ENCODE measurements around the gene FDXACB1.

DNA sequence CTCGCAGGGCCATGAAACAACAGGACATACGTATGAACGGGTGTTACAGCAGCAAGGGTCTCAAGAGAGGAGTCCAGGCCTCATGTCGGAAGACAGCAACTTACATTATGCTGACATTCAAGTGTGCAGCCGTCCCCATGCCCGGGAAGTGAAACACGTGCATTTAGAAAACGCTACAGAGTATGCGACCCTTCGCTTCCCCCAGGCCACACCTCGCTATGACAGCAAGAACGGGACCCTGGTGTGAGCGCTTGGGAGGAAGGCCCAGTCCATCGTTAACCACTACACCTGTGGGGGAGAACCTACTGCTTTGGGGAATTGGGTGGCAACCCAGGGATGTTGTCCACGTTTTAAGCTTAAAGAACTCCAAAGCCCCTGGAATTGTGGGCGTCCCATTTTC, 47.0 kb upstream of the FDXACB1 start:
- TF ChIP-seq, protein P1, sequence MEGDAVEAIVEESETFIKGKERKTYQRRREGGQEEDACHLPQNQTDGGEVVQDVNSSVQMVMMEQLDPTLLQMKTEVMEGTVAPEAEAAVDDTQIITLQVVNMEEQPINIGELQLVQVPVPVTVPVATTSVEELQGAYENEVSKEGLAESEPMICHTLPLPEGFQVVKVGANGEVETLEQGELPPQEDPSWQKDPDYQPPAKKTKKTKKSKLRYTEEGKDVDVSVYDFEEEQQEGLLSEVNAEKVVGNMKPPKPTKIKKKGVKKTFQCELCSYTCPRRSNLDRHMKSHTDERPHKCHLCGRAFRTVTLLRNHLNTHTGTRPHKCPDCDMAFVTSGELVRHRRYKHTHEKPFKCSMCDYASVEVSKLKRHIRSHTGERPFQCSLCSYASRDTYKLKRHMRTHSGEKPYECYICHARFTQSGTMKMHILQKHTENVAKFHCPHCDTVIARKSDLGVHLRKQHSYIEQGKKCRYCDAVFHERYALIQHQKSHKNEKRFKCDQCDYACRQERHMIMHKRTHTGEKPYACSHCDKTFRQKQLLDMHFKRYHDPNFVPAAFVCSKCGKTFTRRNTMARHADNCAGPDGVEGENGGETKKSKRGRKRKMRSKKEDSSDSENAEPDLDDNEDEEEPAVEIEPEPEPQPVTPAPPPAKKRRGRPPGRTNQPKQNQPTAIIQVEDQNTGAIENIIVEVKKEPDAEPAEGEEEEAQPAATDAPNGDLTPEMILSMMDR (IDR thresholded peaks at IDR 0.05; ENCODE audit: insufficient read depth, low read length, poor library complexity, severe bottlenecking) = no peak
- no peak for TF ChIP-seq EZH2phosphoT487 (conservative IDR thresholded peaks at IDR 0.05; ENCODE audit: low read length)
